T-helper 2 cell treated with Interferon-gamma antibody and Interleukin-4, amounts not matched to agents 5 μg/mL and 100 μg/mL, for 36 hours (primary cell): ENCODE measurements around the gene NFIX.
A peak's percentile ranks its signal among the peaks of the same experiment; 100 is the strongest.

Experiments used
- DNase-seq: peaks from one replicate; pipeline ENCODE4 v3.0.0; 2021; ENCODE audit warnings: low spot score
- H3K27ac Mint-ChIP-seq: one replicate; pipeline ENCODE4 v1.8.0; 2021; ENCODE audit warnings: mild to moderate bottlenecking, mixed read lengths
- H3K27me3 Mint-ChIP-seq: one replicate; pipeline ENCODE4 v1.8.0; 2021; ENCODE audit warnings: low read depth, mixed read lengths
- H3K36me3 Mint-ChIP-seq: one replicate; pipeline ENCODE4 v1.8.0; 2021; ENCODE audit warnings: low read depth, mixed read lengths
- H3K4me1 Mint-ChIP-seq: one replicate; pipeline ENCODE4 v1.8.0; 2021; ENCODE audit warnings: low read depth, mixed read lengths
- H3K4me3 Mint-ChIP-seq: one replicate; pipeline ENCODE4 v1.8.0; 2022; ENCODE audit warnings: mild to moderate bottlenecking, moderate library complexity, mixed read lengths
- H3K9me3 Mint-ChIP-seq: one replicate; pipeline ENCODE4 v1.8.0; 2021; ENCODE audit warnings: mixed read lengths

NFIX gene

GRCh38 chr19:13094106-13094504, 98.8 kb downstream of the NFIX start:
- peaks cover 26% of the 10 kb centered on the region for H3K27me3 Mint-ChIP-seq
- peaks cover 3% of the 10 kb centered on the region for H3K36me3 Mint-ChIP-seq
- no peak overlapping the region for H3K27ac Mint-ChIP-seq
- H3K4me3 Mint-ChIP-seq: no peak overlapping the region
- no peak for DNase-seq
- no peaks in the 10 kb centered on the region for H3K9me3 Mint-ChIP-seq
- peaks cover 26% of the 10 kb centered on the region for H3K4me1 Mint-ChIP-seq

- H3K9me3 Mint-ChIP-seq: no peaks in the 10 kb centered on the region
- H3K27ac Mint-ChIP-seq: peak overlapping the region; percentile 68
- peaks cover 4% of the 10 kb centered on the region for H3K36me3 Mint-ChIP-seq
- DNase-seq: no peak
- H3K27me3 Mint-ChIP-seq: peaks cover 26% of the 10 kb centered on the region
- H3K4me1 Mint-ChIP-seq: peaks cover 29% of the 10 kb centered on the region
- H3K4me3 Mint-ChIP-seq: peak overlapping the region; percentile 55
Measured at GRCh38 chr19:13094771-13095392, 99.6 kb downstream of the NFIX start.

GRCh38 chr19:13095393-13095784, 100.1 kb downstream of the NFIX start:
- peak overlapping the region; percentile 72 for H3K4me3 Mint-ChIP-seq
- peaks cover 26% of the 10 kb centered on the region for H3K27me3 Mint-ChIP-seq
- H3K9me3 Mint-ChIP-seq: no peaks in the 10 kb centered on the region
- DNase-seq: no peak
- H3K36me3 Mint-ChIP-seq: peaks cover 9% of the 10 kb centered on the region
- no peak overlapping the region for H3K27ac Mint-ChIP-seq
- peaks cover 34% of the 10 kb centered on the region for H3K4me1 Mint-ChIP-seq

GRCh38 chr19:13095934-13096927, 101.0 kb downstream of the NFIX start:
- Mint-ChIP-seq H3K27me3 (peaks cover 26% of the 10 kb centered on the region), H3K27ac (peak overlapping the region; percentile 71), H3K4me3 (peak overlapping the region; percentile 72), H3K4me1 (peaks cover 37% of the 10 kb centered on the region), H3K36me3 (peaks cover 9% of the 10 kb centered on the region), H3K9me3 (no peaks in the 10 kb centered on the region)
- no peak for DNase-seq

GRCh38 chr19:13097033-13097462, 101.8 kb downstream of the NFIX start:
- DNase-seq: no peak
- Mint-ChIP-seq H3K4me3 (peak overlapping the region; percentile 78), H3K4me1 (peaks cover 41% of the 10 kb centered on the region), H3K9me3 (no peaks in the 10 kb centered on the region), H3K36me3 (peaks cover 9% of the 10 kb centered on the region), H3K27ac (peak overlapping the region; percentile 84), H3K27me3 (peaks cover 26% of the 10 kb centered on the region)

GRCh38 chr19:13097463-13098258, 102.4 kb downstream of the NFIX start:
- Mint-ChIP-seq H3K4me1 (peaks cover 44% of the 10 kb centered on the region), H3K27me3 (peaks cover 26% of the 10 kb centered on the region)

GRCh38 chr19:13098277-13099072, 103.2 kb downstream of the NFIX start:
- no peak for DNase-seq
- H3K27ac Mint-ChIP-seq: peak overlapping the region; percentile 93
- peaks cover 48% of the 10 kb centered on the region for H3K4me1 Mint-ChIP-seq
- peaks cover 26% of the 10 kb centered on the region for H3K27me3 Mint-ChIP-seq
- peak overlapping the region; percentile 86 for H3K4me3 Mint-ChIP-seq
- H3K9me3 Mint-ChIP-seq: no peaks in the 10 kb centered on the region
- peaks cover 9% of the 10 kb centered on the region for H3K36me3 Mint-ChIP-seq

More at GRCh38 chr19:13097463-13098258, 102.4 kb downstream of the NFIX start:
- no peaks in the 10 kb centered on the region for H3K9me3 Mint-ChIP-seq
- peaks cover 9% of the 10 kb centered on the region for H3K36me3 Mint-ChIP-seq
- peak overlapping the region; percentile 86 for H3K4me3 Mint-ChIP-seq
- peak overlapping the region; percentile 57 for H3K27ac Mint-ChIP-seq
- no peak for DNase-seq

- DNase-seq: peak; percentile 81
- H3K4me3 Mint-ChIP-seq: peak overlapping the region; percentile 86
- H3K9me3 Mint-ChIP-seq: no peaks in the 10 kb centered on the region
- H3K4me1 Mint-ChIP-seq: peaks cover 46% of the 10 kb centered on the region
- H3K27ac Mint-ChIP-seq: peak overlapping the region; percentile 93
- peaks cover 21% of the 10 kb centered on the region for H3K27me3 Mint-ChIP-seq
- H3K36me3 Mint-ChIP-seq: peaks cover 9% of the 10 kb centered on the region
Measured at GRCh38 chr19:13099073-13099999, 104.1 kb downstream of the NFIX start.

GRCh38 chr19:13100031-13100588, 104.8 kb downstream of the NFIX start:
- H3K36me3 Mint-ChIP-seq: peaks cover 12% of the 10 kb centered on the region
- peaks cover 17% of the 10 kb centered on the region for H3K27me3 Mint-ChIP-seq
- H3K9me3 Mint-ChIP-seq: no peaks in the 10 kb centered on the region
- peaks cover 44% of the 10 kb centered on the region for H3K4me1 Mint-ChIP-seq
- DNase-seq: peak; percentile 78
- H3K27ac Mint-ChIP-seq: peak overlapping the region; percentile 89
- peak overlapping the region; percentile 68 for H3K4me3 Mint-ChIP-seq

GRCh38 chr19:13100841-13101589, 105.7 kb downstream of the NFIX start:
- peaks cover 41% of the 10 kb centered on the region for H3K4me1 Mint-ChIP-seq
- H3K4me3 Mint-ChIP-seq: peak overlapping the region; percentile 74

GRCh38 chr19:13101590-13102415, 106.5 kb downstream of the NFIX start:
- Mint-ChIP-seq H3K27ac (peak overlapping the region; percentile 2), H3K36me3 (peaks cover 12% of the 10 kb centered on the region), H3K4me3 (peak overlapping the region; percentile 74), H3K9me3 (no peaks in the 10 kb centered on the region), H3K4me1 (peaks cover 39% of the 10 kb centered on the region), H3K27me3 (peaks cover 9% of the 10 kb centered on the region)
- DNase-seq: no peak

More at GRCh38 chr19:13100841-13101589, 105.7 kb downstream of the NFIX start:
- H3K36me3 Mint-ChIP-seq: peaks cover 12% of the 10 kb centered on the region
- no peaks in the 10 kb centered on the region for H3K9me3 Mint-ChIP-seq
- no peak for DNase-seq
- H3K27me3 Mint-ChIP-seq: peaks cover 13% of the 10 kb centered on the region
- peak overlapping the region; percentile 2 for H3K27ac Mint-ChIP-seq
